Karpas-422 (cell line): ENCODE measurements around the gene IGFBP7. TPM values are rescaled to one million over a fixed set of nuclear protein-coding genes. Genes with fewer than 3 reads are reported as not detected.

ENCODE experiments used
- DNase-seq: peaks from one replicate; pipeline ENCODE4 v3.0.0-alpha.2; 2015
- H2AFZ ChIP-seq: fragments of 200-600 bp; sonication (generic); 2 replicates; pipeline ENCODE4 v1.6.1; 2014; ENCODE audit warnings: antibody characterized with exemption, low read length, mixed read lengths
- H3K27ac ChIP-seq: fragments of 200-600 bp; sonication (generic); 2 replicates; pipeline ENCODE4 v1.5.1; 2014; ENCODE audit warnings: mild to moderate bottlenecking, low read length, moderate library complexity
- H3K27me3 ChIP-seq: fragments of 200-600 bp; sonication (generic); 2 replicates; pipeline ENCODE4 v1.6.1; 2014; ENCODE audit warnings: low read length, mixed read lengths
- H3K36me3 ChIP-seq: fragments of 200-600 bp; sonication (generic); 2 replicates; pipeline ENCODE4 v1.6.1; 2014; ENCODE audit warnings: low read length, mixed read lengths; ENCODE audit not compliant: insufficient read depth
- H3K4me1 ChIP-seq: fragments of 200-600 bp; sonication (generic); 2 replicates; pipeline ENCODE4 v1.6.1; 2014; ENCODE audit warnings: mild to moderate bottlenecking, low read length, mixed read lengths
- H3K4me2 ChIP-seq: fragments of 200-600 bp; sonication (generic); 2 replicates; pipeline ENCODE4 v1.6.1; 2014; ENCODE audit warnings: low read length, low read depth, mild to moderate bottlenecking; ENCODE audit not compliant: poor library complexity, severe bottlenecking
- H3K4me3 ChIP-seq: fragments of 200-600 bp; sonication (generic); 2 replicates; pipeline ENCODE4 v1.5.1; 2014; ENCODE audit warnings: mild to moderate bottlenecking, antibody characterized with exemption, low read length, mixed read lengths
- H3K79me2 ChIP-seq: fragments of 200-600 bp; sonication (generic); 2 replicates; pipeline ENCODE4 v1.6.1; 2014; ENCODE audit warnings: mild to moderate bottlenecking, low read length, mixed read lengths
- H3K9ac ChIP-seq: fragments of 200-600 bp; sonication (generic); 2 replicates; pipeline ENCODE4 v1.6.0; 2014; ENCODE audit warnings: low read length
- H3K9me2 ChIP-seq: fragments of 200-600 bp; sonication (generic), shearing (Covaris generic); replicated peaks from 2 replicates; pipeline ENCODE4 v1.6.0; 2014; ENCODE audit warnings: mild to moderate bottlenecking, low read length, moderate library complexity; ENCODE audit not compliant: insufficient read depth
- H3K9me3 ChIP-seq: fragments of 300-700, 200-600 bp; sonication (generic); 2 replicates; pipeline ENCODE4 v1.6.1; 2014; ENCODE audit warnings: low read length, mixed read lengths
- H4K20me1 ChIP-seq: fragments of 200-600 bp; sonication (generic); 2 replicates; pipeline ENCODE4 v1.6.1; 2014; ENCODE audit warnings: mild to moderate bottlenecking, antibody characterized with exemption, low read length, low read depth; ENCODE audit not compliant: insufficient read depth
- total RNA-seq: library from RNA; depleted of rRNA; stranded (reverse); fragments of >200 nt; shearing (Covaris generic); gene quantifications from 2 replicates; pipeline ENCODE4 v1.2.3, GENCODE V29; 2014; ENCODE audit warnings: low replicate concordance

The IGFBP7 gene
- total RNA-seq, 1 experiment from 2014 or later = not detected

DNA sequence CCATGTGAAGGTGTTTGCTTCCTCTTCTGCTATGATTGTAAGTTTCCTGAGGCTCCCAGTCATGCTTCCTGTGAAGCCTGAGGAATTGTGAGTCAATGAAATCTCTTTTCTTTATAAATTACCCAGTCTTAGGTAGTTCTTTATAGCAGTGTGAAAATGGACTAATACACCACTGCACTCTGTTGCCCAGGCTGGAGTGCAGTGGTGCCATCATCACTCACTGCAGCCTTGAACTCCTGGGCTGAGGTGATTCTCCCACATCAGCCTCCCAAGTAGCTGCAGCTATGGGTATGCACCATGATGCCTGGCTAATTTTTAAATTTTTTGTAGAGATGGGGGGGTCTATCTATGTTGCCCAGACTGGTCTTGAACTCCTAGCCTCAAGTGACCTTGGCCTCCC is 15.8 kb upstream of the IGFBP7 start:
- DNase-seq = no peak
- no peak overlapping the region for H3K9ac ChIP-seq
- H3K27me3 ChIP-seq = no peaks in the 10 kb centered on the region
- H3K4me1 ChIP-seq = no peaks in the 10 kb centered on the region
- no peaks in the 10 kb centered on the region for H4K20me1 ChIP-seq
- no peaks in the 10 kb centered on the region for H3K9me2 ChIP-seq
- no peaks in the 10 kb centered on the region for H3K36me3 ChIP-seq
- no peak overlapping the region for H3K4me3 ChIP-seq
- H3K79me2 ChIP-seq = no peaks in the 10 kb centered on the region
- H3K4me2 ChIP-seq = no peak overlapping the region
- no peak overlapping the region for H3K27ac ChIP-seq
- no peaks in the 10 kb centered on the region for H3K9me3 ChIP-seq
- H2AFZ ChIP-seq = no peak overlapping the region

DNA sequence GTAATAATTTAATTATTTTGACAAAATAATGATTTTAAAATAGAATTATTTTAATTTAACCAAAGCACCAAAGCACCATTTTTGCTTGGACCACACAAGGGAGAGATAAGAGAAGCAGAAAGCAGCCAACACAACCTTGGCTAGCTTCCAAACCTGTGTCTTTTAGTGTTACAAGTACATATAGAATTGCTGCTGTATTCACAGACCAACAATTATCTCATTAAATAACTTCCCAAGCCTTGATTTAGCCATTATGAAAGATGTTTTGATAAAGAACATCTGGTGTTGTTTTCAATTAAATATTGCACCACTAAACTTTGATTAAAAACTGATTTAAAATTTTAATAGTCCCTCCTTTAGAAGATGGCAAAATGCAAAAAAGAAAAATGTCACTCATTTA is 14.0 kb upstream of the IGFBP7 start:
- no peaks in the 10 kb centered on the region for H3K27me3 ChIP-seq
- H3K9me2 ChIP-seq = no peaks in the 10 kb centered on the region
- no peak overlapping the region for H2AFZ ChIP-seq
- no peak overlapping the region for H3K9ac ChIP-seq
- no peak overlapping the region for H3K27ac ChIP-seq
- H3K4me1 ChIP-seq = no peaks in the 10 kb centered on the region
- no peak for DNase-seq
- H4K20me1 ChIP-seq = no peaks in the 10 kb centered on the region
- H3K79me2 ChIP-seq = no peaks in the 10 kb centered on the region
- H3K9me3 ChIP-seq = no peaks in the 10 kb centered on the region
- H3K4me2 ChIP-seq = no peak overlapping the region
- H3K4me3 ChIP-seq = no peak overlapping the region
- H3K36me3 ChIP-seq = no peaks in the 10 kb centered on the region

DNA sequence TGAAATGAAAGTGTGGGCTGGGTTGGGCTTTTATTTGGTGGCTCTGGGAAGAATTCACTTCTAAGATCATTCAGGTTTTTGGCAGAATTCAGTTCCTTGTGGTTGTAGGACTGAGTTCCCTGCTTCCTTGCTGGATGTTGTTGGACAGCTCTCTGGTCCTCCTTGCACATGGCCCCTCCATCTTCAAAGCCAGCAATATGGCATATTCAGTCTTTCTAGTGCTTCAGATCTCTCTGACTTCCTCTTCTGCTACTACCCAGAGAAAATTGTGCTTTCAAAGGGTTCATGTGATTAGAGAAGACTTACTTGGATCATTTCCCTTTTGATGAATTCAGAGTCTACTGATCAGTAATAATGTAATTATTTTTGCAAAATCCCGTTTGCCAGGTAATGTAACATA is 12.8 kb upstream of the IGFBP7 start:
- Histone ChIP-seq H3K9me3 (no peaks in the 10 kb centered on the region), H3K9me2 (no peaks in the 10 kb centered on the region)

DNA sequence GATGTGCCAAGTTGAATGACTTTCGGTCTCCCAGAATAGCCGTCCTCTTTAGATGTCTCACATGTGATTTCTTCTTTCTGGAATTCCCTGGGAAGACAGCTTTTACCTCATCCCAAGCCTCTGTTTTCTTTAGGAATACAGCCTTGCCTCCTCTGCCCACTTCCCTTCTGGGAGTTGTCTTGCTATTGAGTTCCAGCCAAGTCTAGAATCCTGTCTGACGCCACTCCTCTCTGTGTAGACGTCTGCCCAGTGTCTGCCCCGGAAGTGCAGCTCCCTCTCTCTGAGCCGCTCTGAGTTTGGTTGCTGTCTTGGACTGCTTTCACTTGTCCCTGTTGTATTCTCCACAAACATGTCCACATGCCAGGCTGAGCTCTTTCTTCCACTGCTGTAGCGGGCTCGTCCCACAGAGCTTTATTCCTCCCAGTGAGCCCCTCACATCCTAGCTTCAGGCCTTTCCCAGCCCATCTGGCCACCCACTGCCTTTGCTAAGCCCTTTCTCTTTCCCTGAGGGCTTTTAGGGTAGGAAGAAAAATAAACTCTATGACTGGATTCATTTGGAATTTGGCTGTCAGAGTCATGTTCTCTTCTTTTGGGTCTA is 9.0 kb upstream of the IGFBP7 start:
- Histone ChIP-seq H3K9me3 (no peaks in the 10 kb centered on the region), H3K9me2 (no peaks in the 10 kb centered on the region), H3K4me2 (no peak overlapping the region), H3K27ac (no peak overlapping the region), H3K79me2 (no peaks in the 10 kb centered on the region), H3K4me3 (no peak overlapping the region), H3K9ac (no peak overlapping the region), H2AFZ (no peak overlapping the region), H3K4me1 (no peaks in the 10 kb centered on the region), H3K27me3 (no peaks in the 10 kb centered on the region), H4K20me1 (no peaks in the 10 kb centered on the region), H3K36me3 (no peaks in the 10 kb centered on the region)
- DNase-seq = no peak

More for the DNA sequence above, 12.8 kb upstream of the IGFBP7 start:
- Histone ChIP-seq H2AFZ (no peak overlapping the region), H3K4me1 (no peaks in the 10 kb centered on the region), H3K4me2 (no peak overlapping the region), H3K27me3 (no peaks in the 10 kb centered on the region), H4K20me1 (no peaks in the 10 kb centered on the region), H3K9ac (no peak overlapping the region), H3K36me3 (no peaks in the 10 kb centered on the region), H3K27ac (no peak overlapping the region), H3K79me2 (no peaks in the 10 kb centered on the region), H3K4me3 (no peak overlapping the region)
- DNase-seq = no peak

DNA sequence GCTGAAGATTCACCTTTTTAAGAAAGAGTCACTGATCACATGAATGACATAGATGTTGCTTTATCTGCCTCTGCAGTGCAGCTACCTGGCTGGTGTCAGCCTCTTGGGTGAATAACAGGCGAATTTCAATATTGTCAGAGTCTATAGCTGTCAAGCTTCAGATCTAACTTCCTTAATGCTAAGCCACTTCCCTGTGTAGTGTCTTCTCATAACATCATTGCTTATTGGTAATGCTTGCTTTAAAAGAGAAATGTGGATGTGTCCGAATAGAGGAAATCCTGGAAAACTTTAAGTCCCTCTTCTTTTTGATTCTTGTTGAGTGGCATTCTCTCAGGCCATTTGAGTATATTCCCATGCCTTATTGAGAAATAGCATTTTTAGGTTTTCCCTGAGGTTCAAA is 7.3 kb upstream of the IGFBP7 start:
- H3K9me3 ChIP-seq = no peaks in the 10 kb centered on the region
- H3K9ac ChIP-seq = no peak overlapping the region
- no peaks in the 10 kb centered on the region for H4K20me1 ChIP-seq
- no peak overlapping the region for H3K4me3 ChIP-seq
- H3K9me2 ChIP-seq = no peaks in the 10 kb centered on the region
- no peak overlapping the region for H3K27ac ChIP-seq
- no peaks in the 10 kb centered on the region for H3K36me3 ChIP-seq
- no peak for DNase-seq
- H2AFZ ChIP-seq = no peak overlapping the region
- H3K79me2 ChIP-seq = no peaks in the 10 kb centered on the region
- no peaks in the 10 kb centered on the region for H3K27me3 ChIP-seq
- no peaks in the 10 kb centered on the region for H3K4me1 ChIP-seq
- H3K4me2 ChIP-seq = no peak overlapping the region

DNA sequence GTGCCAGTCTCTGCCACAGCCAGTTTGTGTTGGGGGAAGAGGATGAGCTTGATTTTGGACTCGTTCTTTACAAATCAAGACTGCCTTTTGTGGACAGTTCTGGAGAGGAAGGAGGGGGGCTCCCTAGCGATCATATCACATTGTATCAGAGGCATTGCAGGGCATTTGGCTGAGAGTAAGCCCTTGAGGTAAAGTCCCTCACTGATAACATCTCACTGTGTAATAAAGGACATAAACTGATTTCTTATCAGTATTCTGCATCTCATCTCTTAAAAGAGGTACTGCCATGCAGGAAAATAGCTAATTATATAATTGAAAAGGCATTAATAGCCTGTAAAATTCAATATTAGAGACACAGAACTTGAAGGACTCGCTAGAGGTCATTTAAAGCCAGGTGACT is 6.1 kb upstream of the IGFBP7 start:
- Histone ChIP-seq H4K20me1 (no peaks in the 10 kb centered on the region), H3K36me3 (no peaks in the 10 kb centered on the region), H3K9me2 (no peaks in the 10 kb centered on the region), H2AFZ (no peak overlapping the region), H3K9ac (no peak overlapping the region), H3K4me3 (no peak overlapping the region), H3K9me3 (no peaks in the 10 kb centered on the region), H3K27me3 (no peaks in the 10 kb centered on the region), H3K27ac (no peak overlapping the region), H3K4me1 (no peaks in the 10 kb centered on the region), H3K79me2 (no peaks in the 10 kb centered on the region), H3K4me2 (no peak overlapping the region)
- no peak for DNase-seq

DNA sequence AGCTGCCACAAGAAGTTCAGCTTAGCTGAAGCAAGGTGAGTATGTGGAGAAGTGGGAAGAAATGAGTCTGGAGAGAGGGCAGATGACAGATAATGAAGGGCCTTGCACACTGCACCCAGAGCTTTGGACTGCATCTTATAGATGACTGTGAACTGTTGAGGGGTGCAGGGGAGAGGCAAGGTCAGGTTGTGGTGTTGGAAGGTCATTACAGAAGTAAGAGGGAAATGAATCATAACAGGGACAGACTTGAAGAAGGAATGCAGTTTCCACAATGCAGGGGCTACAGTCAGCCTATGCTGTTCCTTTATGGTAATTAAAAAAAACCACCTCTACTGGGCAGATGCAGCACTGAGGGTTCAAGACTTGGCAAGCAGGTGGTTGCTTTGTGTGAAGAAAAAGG is 4.8 kb upstream of the IGFBP7 start:
- Histone ChIP-seq H4K20me1 (no peaks in the 10 kb centered on the region), H3K9me2 (no peaks in the 10 kb centered on the region), H3K4me2 (no peak overlapping the region), H2AFZ (no peak overlapping the region), H3K36me3 (no peaks in the 10 kb centered on the region), H3K4me1 (no peaks in the 10 kb centered on the region), H3K9ac (no peak overlapping the region), H3K27ac (no peak overlapping the region), H3K4me3 (no peak overlapping the region), H3K9me3 (no peaks in the 10 kb centered on the region), H3K79me2 (no peaks in the 10 kb centered on the region), H3K27me3 (no peaks in the 10 kb centered on the region)
- no peak for DNase-seq

DNA sequence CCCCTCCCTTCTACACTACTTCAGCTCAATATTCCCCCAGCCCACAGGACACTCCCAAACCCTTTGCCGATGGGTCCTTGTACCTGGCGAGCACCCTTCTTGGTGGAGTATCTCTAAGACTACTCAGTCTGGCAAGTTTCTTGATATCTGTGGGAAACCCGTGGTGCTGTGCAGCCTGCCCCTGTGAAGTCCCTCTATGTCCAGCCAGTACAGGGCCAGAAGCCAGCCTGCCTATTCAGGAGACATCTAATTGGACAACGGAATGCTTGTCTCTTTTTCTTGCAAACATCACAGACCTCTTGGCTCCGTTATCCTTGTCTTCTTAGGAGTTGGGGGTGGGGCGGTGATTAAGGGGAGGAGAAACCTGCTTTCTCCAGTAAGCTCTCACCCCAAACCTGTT is 3.7 kb upstream of the IGFBP7 start:
- Histone ChIP-seq H3K4me3 (no peak overlapping the region), H3K4me2 (no peak overlapping the region), H2AFZ (no peak overlapping the region), H3K27me3 (no peaks in the 10 kb centered on the region), H3K9ac (no peak overlapping the region), H3K9me2 (no peaks in the 10 kb centered on the region), H3K9me3 (no peaks in the 10 kb centered on the region), H4K20me1 (no peaks in the 10 kb centered on the region), H3K36me3 (no peaks in the 10 kb centered on the region), H3K79me2 (no peaks in the 10 kb centered on the region), H3K27ac (no peak overlapping the region), H3K4me1 (no peaks in the 10 kb centered on the region)
- DNase-seq = no peak
